ENCODE results near the gene ERG. TPM values are rescaled to one million over a fixed set of nuclear protein-coding genes. Genes with fewer than 3 reads are reported as not detected.

ERG gene
- total and polyA plus RNA-seq, 5 donors from 2014 or later: 1.5 TPM; not detected in 4

DNA sequence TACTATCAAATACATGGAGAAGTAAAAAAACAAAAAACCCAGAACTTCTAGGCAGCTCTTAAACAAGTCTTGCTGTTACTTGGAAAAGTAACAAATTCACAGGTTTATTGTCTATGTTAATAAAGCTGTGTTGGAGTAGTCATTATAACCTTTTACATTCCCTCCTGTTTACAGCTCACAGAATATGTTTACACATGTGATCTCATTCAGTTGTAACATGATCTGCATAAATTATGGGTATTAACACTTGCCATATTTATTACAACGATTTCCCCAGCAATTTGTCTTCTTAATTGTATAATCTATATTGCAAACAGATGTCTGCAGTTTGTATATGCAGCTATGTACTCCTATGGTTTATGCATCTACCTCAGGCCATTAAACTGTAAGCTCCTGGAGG, 28.6 kb downstream of the ERG start:
- peaks cover 10% of the 10 kb centered on the region for H3K27me3 Mint-ChIP-seq
- peaks cover 0 to 6% (median 3%) of the 10 kb centered on the region in 7 donors for H3K9me3 Mint-ChIP-seq
- Histone ChIP-seq H3K4me1 (ENCODE audit: control insufficient read depth, insufficient read depth, low read length, poor library complexity, severe bottlenecking) (no peaks in the 10 kb centered on the region), H3K4me3 (ENCODE audit: low read depth, low read length) (no peak overlapping the region), H3K36me3 (ENCODE audit: control insufficient read depth, insufficient read depth, low read length) (no peaks in the 10 kb centered on the region), H3K27me3 (ENCODE audit: control insufficient read depth, insufficient read depth, low read length) (peaks cover 10% of the 10 kb centered on the region), H3K27ac (ENCODE audit: insufficient read depth, low read length, poor library complexity, severe bottlenecking) (no peak overlapping the region), H3K9me3 (ENCODE audit: control insufficient read depth in 2 of 2, low read length in 2 of 2) (no peaks in the 10 kb centered on the region)
- DNase-seq (no peak), ATAC-seq (ENCODE audit: low read depth in 2 of 2) (no peak)
- no peak overlapping the region for H3K4me3 Mint-ChIP-seq
- no peaks in the 10 kb centered on the region for H3K36me3 Mint-ChIP-seq
- no peak overlapping the region for H3K27ac Mint-ChIP-seq
- no peaks in the 10 kb centered on the region for H3K4me1 Mint-ChIP-seq

DNA sequence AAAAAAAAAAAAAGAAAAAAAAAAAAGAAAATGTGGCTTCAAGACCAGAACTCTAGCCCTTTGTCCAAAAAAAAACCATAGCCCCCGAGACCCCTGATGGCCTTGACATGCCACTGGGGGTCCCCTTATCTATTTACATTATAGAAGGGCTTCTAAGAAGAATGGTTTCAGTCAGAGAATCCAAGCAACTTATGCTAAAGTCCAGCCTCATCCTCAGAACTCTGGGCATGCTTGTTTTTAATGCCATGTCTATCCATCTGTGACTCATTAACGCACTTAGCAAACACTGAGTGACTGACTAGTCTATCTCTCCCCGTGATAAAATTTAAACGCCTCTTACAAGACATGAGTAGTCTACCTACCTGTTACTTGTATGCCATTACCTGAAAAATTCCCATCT, 29.3 kb downstream of the ERG start:
- ATAC-seq (ENCODE audit: low read depth in 2 of 2) (no peak), DNase-seq (no peak)
- H3K4me1 ChIP-seq (ENCODE audit: control insufficient read depth, insufficient read depth, low read length, poor library complexity, severe bottlenecking): no peaks in the 10 kb centered on the region
- H3K36me3 ChIP-seq (ENCODE audit: control insufficient read depth, insufficient read depth, low read length): no peaks in the 10 kb centered on the region
- H3K4me3 ChIP-seq (ENCODE audit: low read depth, low read length): no peak overlapping the region
- H3K27ac ChIP-seq (ENCODE audit: insufficient read depth, low read length, poor library complexity, severe bottlenecking): no peak overlapping the region
- Mint-ChIP-seq H3K9me3 (peaks cover 0 to 7% (median 4%) of the 10 kb centered on the region in 7 donors), H3K27ac (no peak overlapping the region), H3K36me3 (no peaks in the 10 kb centered on the region), H3K27me3 (peaks cover 8% of the 10 kb centered on the region), H3K4me3 (no peak overlapping the region), H3K4me1 (no peaks in the 10 kb centered on the region)
- H3K9me3 ChIP-seq (ENCODE audit: control insufficient read depth in 2 of 2, low read length in 2 of 2): no peaks in the 10 kb centered on the region
- peaks cover 5% of the 10 kb centered on the region for H3K27me3 ChIP-seq (ENCODE audit: control insufficient read depth, insufficient read depth, low read length)

DNA sequence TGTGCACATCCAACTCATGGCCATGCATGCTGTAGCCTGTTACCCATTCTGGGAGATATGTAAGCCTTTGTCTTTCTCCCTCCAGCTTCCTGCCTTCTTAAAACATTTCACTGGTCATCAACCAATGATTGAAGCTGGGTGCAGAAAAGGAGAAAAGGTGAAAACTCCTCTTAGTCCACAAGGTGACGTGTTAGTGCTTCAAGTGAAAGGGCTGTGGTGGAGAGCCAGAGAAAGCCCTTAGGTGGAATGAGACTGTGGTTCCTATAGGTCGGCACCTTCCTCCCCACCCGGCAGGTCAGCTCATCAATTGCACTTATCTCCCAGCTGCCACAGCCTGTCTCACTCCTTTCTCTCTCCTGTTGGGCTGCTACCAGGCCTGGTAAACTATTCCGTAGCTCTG, 30.4 kb downstream of the ERG start:
- H3K27ac ChIP-seq (ENCODE audit: insufficient read depth, low read length, poor library complexity, severe bottlenecking): no peak overlapping the region
- no peaks in the 10 kb centered on the region for H3K4me1 ChIP-seq (ENCODE audit: control insufficient read depth, insufficient read depth, low read length, poor library complexity, severe bottlenecking)
- H3K9me3 ChIP-seq (ENCODE audit: control insufficient read depth in 2 of 2, low read length in 2 of 2): no peaks in the 10 kb centered on the region
- no peaks in the 10 kb centered on the region for H3K36me3 Mint-ChIP-seq
- H3K4me3 ChIP-seq (ENCODE audit: low read depth, low read length): no peak overlapping the region
- no peak for DNase-seq
- no peak for ATAC-seq (ENCODE audit: low read depth in 2 of 2)
- no peaks in the 10 kb centered on the region for H3K4me1 Mint-ChIP-seq
- no peak overlapping the region for H3K27ac Mint-ChIP-seq
- H3K27me3 Mint-ChIP-seq: peaks cover 8% of the 10 kb centered on the region
- H3K27me3 ChIP-seq (ENCODE audit: control insufficient read depth, insufficient read depth, low read length): peaks cover 2% of the 10 kb centered on the region
- H3K36me3 ChIP-seq (ENCODE audit: control insufficient read depth, insufficient read depth, low read length): no peaks in the 10 kb centered on the region
- no peak overlapping the region for H3K4me3 Mint-ChIP-seq
- peaks cover 0 to 5% (median 4%) of the 10 kb centered on the region in 7 donors for H3K9me3 Mint-ChIP-seq

DNA sequence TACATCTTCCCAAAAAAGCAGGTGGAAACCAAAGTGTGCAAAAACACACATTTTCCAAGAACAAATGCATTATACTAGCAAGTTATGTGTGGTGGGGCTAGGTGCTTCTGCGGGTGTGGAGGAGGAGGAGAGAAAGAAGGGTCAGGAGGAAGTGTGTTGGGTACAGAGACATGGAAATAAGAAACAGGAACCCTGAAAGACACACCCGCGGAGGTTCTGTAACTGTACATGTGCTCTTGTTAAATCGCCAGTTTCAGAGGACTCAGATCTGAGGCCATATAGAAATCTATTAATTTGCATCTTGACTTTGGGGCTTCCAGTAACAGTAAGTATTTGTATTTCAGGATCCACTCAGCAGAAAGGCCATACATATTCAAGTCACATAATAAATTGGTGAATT, 30.9 kb downstream of the ERG start:
- peaks cover 0 to 5% (median 4%) of the 10 kb centered on the region in 7 donors for H3K9me3 Mint-ChIP-seq
- no peaks in the 10 kb centered on the region for H3K36me3 ChIP-seq (ENCODE audit: control insufficient read depth, insufficient read depth, low read length)
- no peak overlapping the region for H3K27ac Mint-ChIP-seq
- H3K4me3 Mint-ChIP-seq: no peak overlapping the region
- peaks cover 2% of the 10 kb centered on the region for H3K27me3 ChIP-seq (ENCODE audit: control insufficient read depth, insufficient read depth, low read length)
- H3K9me3 ChIP-seq (ENCODE audit: control insufficient read depth in 2 of 2, low read length in 2 of 2): no peaks in the 10 kb centered on the region
- peaks cover 8% of the 10 kb centered on the region for H3K27me3 Mint-ChIP-seq
- H3K4me1 Mint-ChIP-seq: no peaks in the 10 kb centered on the region
- DNase-seq: no peak
- no peak overlapping the region for H3K4me3 ChIP-seq (ENCODE audit: low read depth, low read length)
- no peak overlapping the region for H3K27ac ChIP-seq (ENCODE audit: insufficient read depth, low read length, poor library complexity, severe bottlenecking)
- H3K4me1 ChIP-seq (ENCODE audit: control insufficient read depth, insufficient read depth, low read length, poor library complexity, severe bottlenecking): no peaks in the 10 kb centered on the region
- H3K36me3 Mint-ChIP-seq: no peaks in the 10 kb centered on the region
- no peak for ATAC-seq (ENCODE audit: low read depth in 2 of 2)

DNA sequence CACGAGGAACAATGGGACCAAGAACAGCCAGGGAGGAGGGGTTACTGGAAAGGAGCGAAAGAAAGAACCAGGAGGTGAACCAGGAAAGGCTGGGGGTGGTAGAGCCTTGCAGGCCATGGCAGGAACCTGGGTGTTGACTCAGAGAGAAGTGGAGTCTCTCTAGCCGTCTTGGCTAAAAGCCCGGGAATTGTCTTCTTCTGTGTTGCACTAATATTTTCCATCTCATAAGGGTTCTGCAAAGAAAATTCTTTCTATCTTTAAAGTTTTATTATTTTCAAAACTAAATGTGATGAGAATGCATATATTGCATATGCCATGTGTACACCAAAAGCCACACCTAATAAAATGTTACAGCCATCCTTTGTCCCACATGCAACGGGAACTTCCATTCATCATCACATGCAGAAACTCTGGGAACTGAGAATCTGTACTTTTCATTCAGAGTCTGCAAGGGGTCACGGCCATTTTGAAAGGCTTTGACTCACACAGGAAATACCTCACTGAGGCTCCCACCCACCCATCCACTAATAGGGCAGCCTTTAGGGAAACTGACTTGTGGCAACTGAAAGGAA, 38.0 kb downstream of the ERG start:
- DNase-seq: no peak
- H3K27ac Mint-ChIP-seq: no peak overlapping the region
- H3K27ac ChIP-seq (ENCODE audit: insufficient read depth, low read length, poor library complexity, severe bottlenecking): no peak overlapping the region
- ATAC-seq (ENCODE audit: low read depth in 2 of 2): no peak
- no peaks in the 10 kb centered on the region for H3K4me1 Mint-ChIP-seq
- peaks cover 8% of the 10 kb centered on the region for H3K27me3 Mint-ChIP-seq
- no peaks in the 10 kb centered on the region for H3K36me3 Mint-ChIP-seq
- no peaks in the 10 kb centered on the region for H3K27me3 ChIP-seq (ENCODE audit: control insufficient read depth, insufficient read depth, low read length)
- H3K9me3 ChIP-seq (ENCODE audit: control insufficient read depth in 2 of 2, low read length in 2 of 2): no peaks in the 10 kb centered on the region
- peaks cover 0 to 9% (median 4%) of the 10 kb centered on the region in 7 donors for H3K9me3 Mint-ChIP-seq
- H3K36me3 ChIP-seq (ENCODE audit: control insufficient read depth, insufficient read depth, low read length): no peaks in the 10 kb centered on the region
- H3K4me3 Mint-ChIP-seq: no peak overlapping the region
- no peak overlapping the region for H3K4me3 ChIP-seq (ENCODE audit: low read depth, low read length)
- H3K4me1 ChIP-seq (ENCODE audit: control insufficient read depth, insufficient read depth, low read length, poor library complexity, severe bottlenecking): no peaks in the 10 kb centered on the region

DNA sequence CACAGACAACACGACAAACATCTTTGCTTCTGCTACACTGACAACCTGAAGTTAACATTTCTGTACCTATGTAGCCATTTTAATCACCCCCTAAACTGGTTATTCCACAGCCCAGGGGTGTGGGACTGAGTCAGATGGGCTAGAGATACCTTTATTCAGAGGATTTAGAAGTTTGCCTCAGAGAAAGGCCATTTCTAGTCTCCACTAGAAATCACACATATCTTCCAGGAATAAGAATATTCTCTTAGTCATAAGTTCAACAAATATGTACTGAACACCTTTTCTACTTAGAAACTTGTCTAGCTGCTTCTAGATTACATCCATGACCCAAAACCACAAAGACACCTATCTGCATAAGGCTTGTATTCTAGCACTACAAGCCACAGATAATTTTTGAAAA, 38.8 kb downstream of the ERG start:
- Mint-ChIP-seq H3K4me1 (no peaks in the 10 kb centered on the region), H3K27ac (no peak overlapping the region), H3K27me3 (peaks cover under 1% of the 10 kb centered on the region), H3K4me3 (no peak overlapping the region), H3K9me3 (peaks cover 0 to 6% (median 0%) of the 10 kb centered on the region in 7 donors), H3K36me3 (no peaks in the 10 kb centered on the region)
- Histone ChIP-seq H3K9me3 (ENCODE audit: control insufficient read depth in 2 of 2, low read length in 2 of 2) (no peaks in the 10 kb centered on the region), H3K36me3 (ENCODE audit: control insufficient read depth, insufficient read depth, low read length) (no peaks in the 10 kb centered on the region), H3K4me1 (ENCODE audit: control insufficient read depth, insufficient read depth, low read length, poor library complexity, severe bottlenecking) (no peaks in the 10 kb centered on the region), H3K27ac (ENCODE audit: insufficient read depth, low read length, poor library complexity, severe bottlenecking) (no peak overlapping the region), H3K4me3 (ENCODE audit: low read depth, low read length) (no peak overlapping the region), H3K27me3 (ENCODE audit: control insufficient read depth, insufficient read depth, low read length) (no peaks in the 10 kb centered on the region)
- DNase-seq: no peak
- ATAC-seq (ENCODE audit: low read depth in 2 of 2): no peak

DNA sequence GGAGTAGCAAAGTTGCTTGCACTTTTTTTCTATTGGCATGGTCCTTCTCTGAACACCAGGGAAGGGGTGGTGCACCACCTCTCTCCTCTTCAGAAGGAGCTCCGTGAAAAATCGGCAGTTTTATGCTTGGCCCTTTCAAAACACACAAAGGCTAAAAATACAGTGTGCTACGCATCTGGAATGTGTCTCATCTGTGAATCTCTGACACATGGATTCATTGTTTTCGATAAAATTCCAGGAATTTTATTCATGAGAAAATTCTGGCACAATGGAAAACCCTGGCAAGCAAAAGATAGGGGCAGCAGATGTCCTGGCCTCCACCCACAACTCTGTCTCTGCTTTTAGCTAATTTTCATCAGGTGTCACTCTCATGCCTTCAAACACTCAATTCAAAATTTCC, 42.9 kb downstream of the ERG start:
- Histone ChIP-seq H3K36me3 (ENCODE audit: control insufficient read depth, insufficient read depth, low read length) (no peaks in the 10 kb centered on the region), H3K27ac (ENCODE audit: insufficient read depth, low read length, poor library complexity, severe bottlenecking) (no peak overlapping the region), H3K4me1 (ENCODE audit: control insufficient read depth, insufficient read depth, low read length, poor library complexity, severe bottlenecking) (no peaks in the 10 kb centered on the region), H3K4me3 (ENCODE audit: low read depth, low read length) (no peak overlapping the region), H3K27me3 (ENCODE audit: control insufficient read depth, insufficient read depth, low read length) (no peaks in the 10 kb centered on the region), H3K9me3 (ENCODE audit: control insufficient read depth in 2 of 2, low read length in 2 of 2) (no peaks in the 10 kb centered on the region)
- Mint-ChIP-seq H3K9me3 (peaks cover 0 to 4% (median 0%) of the 10 kb centered on the region in 7 donors), H3K4me3 (no peak overlapping the region), H3K27ac (no peak overlapping the region), H3K27me3 (peaks cover 4% of the 10 kb centered on the region), H3K36me3 (no peaks in the 10 kb centered on the region), H3K4me1 (no peaks in the 10 kb centered on the region)
- no peak for ATAC-seq (ENCODE audit: low read depth in 2 of 2)
- DNase-seq: no peak

DNA sequence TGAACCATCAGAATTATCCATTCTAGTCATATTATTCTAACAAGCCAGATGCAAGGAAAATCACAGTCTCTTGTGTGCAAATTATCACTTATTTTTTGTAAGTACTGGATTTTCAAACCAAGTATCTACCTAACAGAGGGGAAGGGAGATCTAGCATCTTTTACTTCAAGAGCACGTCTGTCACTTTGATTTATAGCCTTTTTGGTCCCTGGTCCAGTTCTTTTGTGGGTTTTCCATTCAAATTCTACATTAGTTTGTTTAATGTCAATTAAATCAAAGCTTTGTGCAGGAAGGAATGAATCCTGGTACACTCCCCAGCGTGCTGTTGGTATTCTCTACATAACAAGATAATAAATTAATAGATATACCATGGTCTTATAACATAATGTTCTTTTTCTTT, 43.6 kb downstream of the ERG start:
- Mint-ChIP-seq H3K36me3 (no peaks in the 10 kb centered on the region), H3K9me3 (peaks cover 0 to 2% (median 0%) of the 10 kb centered on the region in 7 donors), H3K4me3 (no peak overlapping the region), H3K27ac (no peak overlapping the region), H3K27me3 (peaks cover 4% of the 10 kb centered on the region), H3K4me1 (no peaks in the 10 kb centered on the region)
- no peak overlapping the region for H3K27ac ChIP-seq (ENCODE audit: insufficient read depth, low read length, poor library complexity, severe bottlenecking)
- DNase-seq (no peak), ATAC-seq (ENCODE audit: low read depth in 2 of 2) (no peak)
- H3K27me3 ChIP-seq (ENCODE audit: control insufficient read depth, insufficient read depth, low read length): no peaks in the 10 kb centered on the region
- no peaks in the 10 kb centered on the region for H3K9me3 ChIP-seq (ENCODE audit: control insufficient read depth in 2 of 2, low read length in 2 of 2)
- no peaks in the 10 kb centered on the region for H3K4me1 ChIP-seq (ENCODE audit: control insufficient read depth, insufficient read depth, low read length, poor library complexity, severe bottlenecking)
- no peaks in the 10 kb centered on the region for H3K36me3 ChIP-seq (ENCODE audit: control insufficient read depth, insufficient read depth, low read length)
- H3K4me3 ChIP-seq (ENCODE audit: low read depth, low read length): no peak overlapping the region
